Measurements from ENCODE around the gene ATG13.

ATG13 gene

DNA sequence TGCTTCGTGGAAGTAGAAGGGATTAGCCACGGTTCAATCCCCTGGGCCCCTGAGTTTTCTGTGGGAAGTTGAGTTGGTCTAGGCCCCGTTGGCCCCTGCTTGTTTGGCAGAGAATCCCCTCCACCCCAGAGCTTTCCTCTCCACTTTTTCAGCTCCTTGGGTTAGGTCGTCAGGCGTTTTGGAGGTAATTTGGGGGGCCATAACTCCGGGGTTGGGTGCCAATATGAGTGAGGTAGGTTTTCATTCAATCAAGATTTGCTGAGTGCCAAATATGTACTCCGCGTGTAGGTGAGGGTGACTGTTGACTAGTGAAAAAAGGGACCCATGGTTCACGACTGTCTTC, 590 bp downstream of the ATG13 start:
- no peak for TF ChIP-seq CTCF (IDR thresholded peaks at IDR 0.05; ENCODE audit: low read depth, low read length, missing control alignments)
- peak overlapping the region; percentile 77 for H3K4me3 ChIP-seq (replicated peaks; ENCODE audit: low read depth, low read length)
- no peak for DNase-seq (ENCODE audit: extremely low read depth, low read depth)

GRCh38 chr11:46618837-46619236, 1.5 kb downstream of the ATG13 start:
- peak overlapping the region; percentile 77 for H3K4me3 ChIP-seq (replicated peaks; ENCODE audit: low read depth, low read length)
- no peak for TF ChIP-seq CTCF (IDR thresholded peaks at IDR 0.05; ENCODE audit: low read depth, low read length, missing control alignments)
- DNase-seq (ENCODE audit: extremely low read depth, low read depth) = no peak

GRCh38 chr11:46625406-46625805, 8.1 kb downstream of the ATG13 start:
- DNase-seq (ENCODE audit: extremely low read depth, low read depth) = no peak
- no peak overlapping the region for H3K4me3 ChIP-seq (replicated peaks; ENCODE audit: low read depth, low read length)
- no peak for TF ChIP-seq CTCF (IDR thresholded peaks at IDR 0.05; ENCODE audit: low read depth, low read length, missing control alignments)

GRCh38 chr11:46628961-46629360, 11.6 kb downstream of the ATG13 start:
- DNase-seq (ENCODE audit: extremely low read depth, low read depth) = no peak
- TF ChIP-seq CTCF (IDR thresholded peaks at IDR 0.05; ENCODE audit: low read depth, low read length, missing control alignments) = no peak
- no peak overlapping the region for H3K4me3 ChIP-seq (replicated peaks; ENCODE audit: low read depth, low read length)

DNA sequence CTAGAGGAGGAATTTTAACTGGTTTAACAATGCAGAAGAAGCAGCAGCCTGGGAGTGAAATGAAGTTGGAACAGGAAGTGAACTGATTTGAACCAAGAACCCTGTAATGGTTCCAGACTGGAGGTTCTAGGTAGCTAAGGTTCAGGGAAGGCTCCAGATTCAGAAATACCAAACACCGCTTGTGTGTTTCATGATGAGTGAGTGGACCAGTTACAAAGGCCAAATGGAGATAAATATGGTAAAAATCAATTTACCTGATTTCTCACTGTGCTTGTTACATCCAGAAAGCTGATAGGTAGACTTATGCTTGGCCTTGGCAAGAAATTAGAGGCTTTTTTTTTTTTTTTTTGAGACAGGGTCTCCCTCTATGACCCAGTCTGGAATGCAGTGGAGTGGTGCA, 12.9 kb downstream of the ATG13 start:
- no peak for DNase-seq (ENCODE audit: extremely low read depth, low read depth)
- no peak overlapping the region for H3K4me3 ChIP-seq (replicated peaks; ENCODE audit: low read depth, low read length)
- TF ChIP-seq CTCF (IDR thresholded peaks at IDR 0.05; ENCODE audit: low read depth, low read length, missing control alignments) = no peak

- no peak for TF ChIP-seq CTCF (IDR thresholded peaks at IDR 0.05; ENCODE audit: low read depth, low read length, missing control alignments)
- no peak for DNase-seq (ENCODE audit: extremely low read depth, low read depth)
- H3K4me3 ChIP-seq (replicated peaks; ENCODE audit: low read depth, low read length) = no peak overlapping the region
These were observed 14.3 kb downstream of the ATG13 start for GRCh38 chr11:46631676-46632075.

GRCh38 chr11:46632502-46632901, 15.1 kb downstream of the ATG13 start:
- H3K4me3 ChIP-seq (replicated peaks; ENCODE audit: low read depth, low read length) = no peak overlapping the region
- DNase-seq (ENCODE audit: extremely low read depth, low read depth) = no peak
- TF ChIP-seq CTCF (IDR thresholded peaks at IDR 0.05; ENCODE audit: low read depth, low read length, missing control alignments) = no peak

Data from HFF-Myc (cell line).